Peyer's patch (tissue), 4 donors: ENCODE results near the gene SYNGR1.
"Not testable (repeated sequence)": the region's sequence is repeated elsewhere in the genome, so short reads cannot be mapped to it uniquely, and the experiment has no call there.

Source experiments
- POLR2A ChIP-seq, 2 donors: fragments of 450-650 bp; IDR thresholded peaks; one replicate each; pipeline ENCODE4 v1.5.1; 2017; ENCODE audit warnings: antibody characterized with exemption in 2 of 2, mild to moderate bottlenecking in 2 of 2, moderate library complexity in 2 of 2
- TF ChIP-seq, protein P1 (sequence below), 6 experiments: fragments of 450-650 bp in 4 of 6; fragments of 200-600 bp in 2 of 6; sonication (generic) in 1 of 6; IDR thresholded peaks; one replicate each; pipeline ENCODE4 v1.5.1; 2017 to 2019; ENCODE audit warnings: antibody characterized with exemption in 6 of 6, mild to moderate bottlenecking in 3 of 6, moderate library complexity in 1 of 6

DNA sequence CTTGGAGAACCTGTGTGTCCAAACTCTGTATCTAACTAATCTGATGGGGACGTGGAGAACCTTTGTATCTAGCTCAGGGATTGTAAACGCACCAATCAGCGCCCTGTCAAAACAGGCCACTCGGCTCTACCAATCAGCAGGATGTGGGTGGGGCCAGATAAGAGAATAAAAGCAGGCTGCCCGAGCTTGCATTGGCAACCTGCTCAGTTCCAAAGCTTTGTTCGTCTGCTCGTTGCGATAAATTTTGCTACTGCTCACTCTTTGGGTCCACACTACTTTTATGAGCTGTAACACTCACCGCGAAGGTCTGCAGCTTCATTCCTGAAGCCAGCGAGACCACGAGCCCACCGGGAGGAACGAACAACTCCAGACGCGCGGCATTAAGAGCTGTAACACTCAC, 8.4 kb downstream of the SYNGR1 start:
- not testable (repeated sequence) for TF ChIP-seq POLR2A (IDR thresholded peaks at IDR 0.05)
- TF ChIP-seq, protein P1, sequence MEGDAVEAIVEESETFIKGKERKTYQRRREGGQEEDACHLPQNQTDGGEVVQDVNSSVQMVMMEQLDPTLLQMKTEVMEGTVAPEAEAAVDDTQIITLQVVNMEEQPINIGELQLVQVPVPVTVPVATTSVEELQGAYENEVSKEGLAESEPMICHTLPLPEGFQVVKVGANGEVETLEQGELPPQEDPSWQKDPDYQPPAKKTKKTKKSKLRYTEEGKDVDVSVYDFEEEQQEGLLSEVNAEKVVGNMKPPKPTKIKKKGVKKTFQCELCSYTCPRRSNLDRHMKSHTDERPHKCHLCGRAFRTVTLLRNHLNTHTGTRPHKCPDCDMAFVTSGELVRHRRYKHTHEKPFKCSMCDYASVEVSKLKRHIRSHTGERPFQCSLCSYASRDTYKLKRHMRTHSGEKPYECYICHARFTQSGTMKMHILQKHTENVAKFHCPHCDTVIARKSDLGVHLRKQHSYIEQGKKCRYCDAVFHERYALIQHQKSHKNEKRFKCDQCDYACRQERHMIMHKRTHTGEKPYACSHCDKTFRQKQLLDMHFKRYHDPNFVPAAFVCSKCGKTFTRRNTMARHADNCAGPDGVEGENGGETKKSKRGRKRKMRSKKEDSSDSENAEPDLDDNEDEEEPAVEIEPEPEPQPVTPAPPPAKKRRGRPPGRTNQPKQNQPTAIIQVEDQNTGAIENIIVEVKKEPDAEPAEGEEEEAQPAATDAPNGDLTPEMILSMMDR (IDR thresholded peaks at IDR 0.05) = not testable (repeated sequence)
